Kidney epithelial cell (primary cell): ENCODE results near the gene CDKN2C. TPM values are rescaled to one million over a fixed set of nuclear protein-coding genes. Genes with fewer than 3 reads are reported as not detected.
A peak's percentile ranks its signal among the peaks of the same experiment; 100 is the strongest.

Experiments
- DNase-seq: peaks from one replicate; pipeline ENCODE4 v3.0.0-alpha.2; 2010; ENCODE audit warnings: low read depth
- H3K27me3 ChIP-seq: 2 replicates; pipeline ENCODE4 v1.6.0; 2011; ENCODE audit warnings: low read length; ENCODE audit not compliant: control insufficient read depth, insufficient read depth
- H3K36me3 ChIP-seq: 2 replicates; pipeline ENCODE4 v1.5.1; 2011; ENCODE audit warnings: low read length; ENCODE audit not compliant: control insufficient read depth, insufficient read depth
- H3K4me3 ChIP-seq: 2 replicates; pipeline ENCODE4 v1.5.1; 2011; ENCODE audit warnings: low read depth, mild to moderate bottlenecking, control low read depth, low read length
- CTCF ChIP-seq: IDR thresholded peaks from 2 replicates; pipeline ENCODE4 v1.5.1; 2011; ENCODE audit warnings: mild to moderate bottlenecking, moderate library complexity, low read length, control low read depth, inconsistent platforms; ENCODE audit not compliant: insufficient read depth, poor library complexity, severe bottlenecking
- total RNA-seq: library from RNA; depleted of rRNA; stranded (reverse); fragments of >200 nt; gene quantifications from 2 replicates; pipeline ENCODE4 v1.2.3, GENCODE V29; 2015

The CDKN2C gene
- total RNA-seq, 1 donor from 2014 or later: 0.13 TPM

DNA sequence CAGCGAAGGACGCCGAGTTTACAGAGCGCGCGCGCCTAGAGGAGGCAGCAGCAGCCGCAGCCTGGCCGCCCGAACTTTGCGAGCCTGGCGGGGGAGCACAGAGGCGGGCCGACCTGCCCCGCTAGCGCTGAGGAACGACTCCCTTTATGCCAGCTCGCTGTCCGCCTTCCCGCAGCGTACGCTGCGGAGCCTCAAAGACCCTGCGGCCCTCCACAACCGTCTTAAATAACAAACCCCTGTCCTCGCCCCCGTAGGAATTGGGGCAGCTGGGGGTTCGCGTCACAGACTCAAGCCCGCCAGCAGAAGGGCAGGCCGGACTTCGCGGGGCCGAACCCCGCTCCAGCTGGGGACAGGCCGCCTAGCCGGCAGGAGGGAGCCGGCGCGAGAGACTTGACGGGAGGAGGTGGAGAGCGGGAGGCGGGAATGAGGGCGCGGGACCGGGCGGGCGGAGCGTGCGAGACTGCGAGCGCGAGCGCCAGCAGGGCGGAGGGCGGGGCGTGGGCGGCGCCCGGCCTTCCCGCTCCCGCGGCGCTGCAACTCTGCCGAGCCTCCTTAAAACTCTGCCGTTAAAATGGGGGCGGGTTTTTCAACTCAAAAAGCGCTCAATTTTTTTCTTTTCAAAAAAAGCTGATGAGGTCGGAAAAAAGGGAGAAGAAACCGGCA, 1.8 kb upstream of the CDKN2C start:
- Histone ChIP-seq H3K27me3 (no peaks in the 10 kb centered on the region), H3K36me3 (no peaks in the 10 kb centered on the region), H3K4me3 (peak overlapping the region; percentile 72)
- peak; percentile 39 for TF ChIP-seq CTCF
- DNase-seq: peak; percentile 39

- peak overlapping the region; percentile 72 for H3K4me3 ChIP-seq
- no peaks in the 10 kb centered on the region for H3K36me3 ChIP-seq
- peaks cover 4% of the 10 kb centered on the region for H3K27me3 ChIP-seq
- DNase-seq: no peak
- no peak for TF ChIP-seq CTCF
These were observed 1.0 kb upstream of the CDKN2C start for GRCh38 chr1:50968821-50969610.

DNA sequence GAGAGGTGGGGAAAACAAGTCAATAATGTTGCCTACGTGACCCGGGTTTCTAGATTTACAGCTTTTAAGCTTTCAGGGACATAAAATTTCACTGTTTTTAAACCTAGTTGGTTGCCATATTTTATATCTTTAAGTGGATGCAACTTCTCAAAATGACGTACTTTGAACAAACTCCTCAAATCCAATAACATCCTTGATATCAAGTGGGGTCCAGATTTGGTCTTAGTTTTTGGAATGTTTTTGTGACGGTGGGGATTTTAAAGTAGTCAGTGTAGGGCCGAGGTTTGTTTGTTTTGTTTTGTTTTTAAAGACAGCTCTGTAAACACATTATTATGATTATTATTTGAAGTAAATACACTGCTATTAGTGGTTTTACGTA, 453 bp downstream of the CDKN2C start:
- Histone ChIP-seq H3K4me3 (peak overlapping the region; percentile 72), H3K27me3 (peaks cover 9% of the 10 kb centered on the region), H3K36me3 (no peaks in the 10 kb centered on the region)
- TF ChIP-seq CTCF: no peak
- DNase-seq: no peak

- no peak for DNase-seq
These were observed 1.0 kb downstream of the CDKN2C start for GRCh38 chr1:50970931-50971582.

DNA sequence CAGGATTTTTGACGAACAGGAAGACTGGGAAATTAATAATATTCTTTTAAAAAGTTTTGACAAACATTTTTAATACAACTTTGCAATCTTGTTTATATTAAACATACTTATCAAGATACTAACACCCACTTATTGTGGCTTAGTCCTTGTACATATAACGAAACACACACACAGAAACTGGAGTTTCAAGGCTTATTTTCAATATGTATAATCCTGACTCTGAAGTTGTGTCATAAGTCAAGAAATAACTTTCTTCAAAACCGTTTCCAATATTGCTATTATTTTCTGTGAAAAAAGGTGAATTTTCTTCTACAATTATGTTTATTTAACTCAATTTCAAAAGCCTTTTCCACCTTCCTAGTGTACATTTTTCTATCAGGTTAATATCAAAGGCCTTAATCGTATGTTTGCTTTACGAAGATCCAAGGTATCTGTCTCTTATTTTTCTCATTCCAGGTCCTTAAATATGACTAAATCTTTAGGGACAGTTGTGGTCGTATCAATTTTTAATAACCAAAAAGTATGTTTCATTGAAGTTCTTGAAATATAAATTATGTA, 1.8 kb downstream of the CDKN2C start:
- H3K36me3 ChIP-seq: no peaks in the 10 kb centered on the region
- DNase-seq: no peak
- H3K4me3 ChIP-seq: no peak overlapping the region
- peaks cover 18% of the 10 kb centered on the region for H3K27me3 ChIP-seq
- no peak for TF ChIP-seq CTCF

More at GRCh38 chr1:50970931-50971582, 1.0 kb downstream of the CDKN2C start:
- no peak for TF ChIP-seq CTCF
- Histone ChIP-seq H3K27me3 (peaks cover 10% of the 10 kb centered on the region), H3K4me3 (no peak overlapping the region), H3K36me3 (no peaks in the 10 kb centered on the region)
